GM12878 (cell line): ENCODE results near the gene NRP1. TPM values are rescaled to one million over a fixed set of nuclear protein-coding genes. Genes with fewer than 3 reads are reported as not detected.

ENCODE experiments used
- ATAC-seq: fragments of 200-7000 bp; cut with Tn5 transposase; 3 replicates; pipeline ENCODE4 v1.9.1; 2020; ENCODE audit warnings: mild to moderate bottlenecking, moderate library complexity
- BruUV-seq: library from RNA; stranded (reverse); fragments of 400-500 nt; replicated peaks from 2 replicates; lab custom pipeline; 2021; lab: Mats Ljungman, UMichigan
- CTCF ChIA-PET: fragments of 300-600 bp; sonication (Branson Sonifier 250); formaldehyde crosslinking; extraction: SDS; loops from one replicate; lab custom pipeline; 2021; ENCODE audit warnings: inconsistent platforms; lab: Yijun Ruan, JAX
- POLR2A ChIA-PET: fragments of 350-600 bp; formaldehyde crosslinking; extraction: SDS; loops from one replicate; lab custom pipeline; 2021; ENCODE audit warnings: inconsistent platforms; lab: Charles Lee
- RAD21 ChIA-PET: fragments of 300-600 bp; sonication (Branson Sonifier 250); formaldehyde crosslinking; loops from one replicate; lab custom pipeline; 2023; ENCODE audit warnings: antibody characterized with exemption; ENCODE audit not compliant: unreplicated experiment; lab: Charles Lee
- SMC1A ChIA-PET: fragments of 300-600 bp; sonication (Branson Sonifier 250); formaldehyde crosslinking; loops from one replicate; lab custom pipeline; 2023; ENCODE audit not compliant: unreplicated experiment, uncharacterized antibody; lab: Charles Lee
- DNase-seq: peaks from one replicate; pipeline ENCODE4 v3.0.0-alpha.2; 2011; ENCODE audit warnings: low read depth, low spot score
- FAIRE-seq: peaks from 3 replicates; lab custom pipeline; 2011; peaks lifted over from hg19 to GRCh38; lab: Jason Lieb, UNC
- H2AFZ ChIP-seq: 2 replicates; pipeline ENCODE4 v1.6.0; 2011; ENCODE audit warnings: low read depth, low read length, control low read depth; ENCODE audit not compliant: control insufficient read depth
- H3K27ac ChIP-seq: 2 replicates; pipeline ENCODE4 v1.5.1; 2011; ENCODE audit warnings: control low read depth; ENCODE audit not compliant: control insufficient read depth, insufficient read depth
- H3K27me3 ChIP-seq, 2 experiments: replicated peaks in 1 of 2; 2 replicates each; pipeline versions ENCODE4 v1.6.0 to v1.6.1; 2011; ENCODE audit warnings: low read length in 1 of 2; ENCODE audit not compliant: control insufficient read depth in 2 of 2, insufficient read depth in 2 of 2
- H3K36me3 ChIP-seq, 2 experiments: 2 replicates each; pipeline ENCODE4 v1.5.1; 2011; ENCODE audit warnings: low read length in 1 of 2; ENCODE audit not compliant: control insufficient read depth in 2 of 2, insufficient read depth in 2 of 2
- H3K4me1 ChIP-seq: 2 replicates; pipeline ENCODE4 v1.6.1; 2011; ENCODE audit warnings: mild to moderate bottlenecking, low read length, moderate library complexity, mixed read lengths; ENCODE audit not compliant: control insufficient read depth, insufficient read depth
- H3K4me2 ChIP-seq: 2 replicates; pipeline ENCODE4 v1.6.0; 2011; ENCODE audit warnings: control low read depth; ENCODE audit not compliant: control insufficient read depth, insufficient read depth
- H3K4me3 ChIP-seq: fragments of 200-600 bp; sonication (generic); 2 replicates; pipeline ENCODE4 v1.5.1; 2016
- H3K79me2 ChIP-seq: 2 replicates; pipeline ENCODE4 v1.6.0; 2011; ENCODE audit warnings: low read length; ENCODE audit not compliant: control insufficient read depth, insufficient read depth
- H3K9ac ChIP-seq: 2 replicates; pipeline ENCODE4 v1.8.0; 2011; ENCODE audit warnings: low read length, control low read depth, mixed read lengths; ENCODE audit not compliant: control insufficient read depth, insufficient read depth
- H3K9me3 ChIP-seq: replicated peaks from 3 replicates; pipeline ENCODE4 v1.5.1; 2011; ENCODE audit warnings: mild to moderate bottlenecking, low read length; ENCODE audit not compliant: control insufficient read depth, insufficient read depth
- H4K20me1 ChIP-seq: 2 replicates; pipeline ENCODE4 v1.6.0; 2011; ENCODE audit not compliant: control insufficient read depth, insufficient read depth
- BMI1 ChIP-seq: fragments of 450-650 bp; IDR thresholded peaks from 2 replicates; pipeline ENCODE4 v1.6.1; 2016; ENCODE audit warnings: mild to moderate bottlenecking, moderate library complexity, borderline replicate concordance
- CHD1 ChIP-seq: IDR thresholded peaks from 2 replicates; pipeline ENCODE4 v1.6.1; 2012; ENCODE audit warnings: low read depth, low read length, improper control_type of control experiment
- DPF2 ChIP-seq: fragments of 450-650 bp; IDR thresholded peaks from 2 replicates; pipeline ENCODE4 v1.6.1; 2017; ENCODE audit warnings: mild to moderate bottlenecking
- E2F4 ChIP-seq: IDR thresholded peaks from 2 replicates; pipeline ENCODE4 v1.6.1; 2012; ENCODE audit warnings: low read depth, low read length, improper control_type of control experiment
- ELK1 ChIP-seq: IDR thresholded peaks from 2 replicates; pipeline ENCODE4 v1.6.1; 2012; ENCODE audit warnings: low read depth, low read length, improper control_type of control experiment
- GATAD2B ChIP-seq: fragments of 450-650 bp; conservative IDR thresholded peaks from 2 replicates; pipeline ENCODE4 v1.6.1; 2017; ENCODE audit warnings: low read depth, mild to moderate bottlenecking, moderate library complexity
- NR2C2 ChIP-seq: IDR thresholded peaks from 2 replicates; pipeline ENCODE4 v1.6.1; 2011; ENCODE audit warnings: borderline replicate concordance, low read depth; ENCODE audit not compliant: control insufficient read depth, insufficient read length
- NR2F1 ChIP-seq: fragments of 450-650 bp; conservative IDR thresholded peaks from 2 replicates; pipeline ENCODE4 v1.6.1; 2017; ENCODE audit warnings: mild to moderate bottlenecking
- POLR2AphosphoS2 ChIP-seq: IDR thresholded peaks from 2 replicates; pipeline ENCODE4 v1.6.1; 2011; ENCODE audit warnings: low read depth, mild to moderate bottlenecking, low read length, improper control_type of control experiment, moderate library complexity
- SMARCA5 ChIP-seq: fragments of 450-650 bp; IDR thresholded peaks from 2 replicates; pipeline ENCODE4 v1.6.1; 2017; ENCODE audit warnings: mild to moderate bottlenecking
- SUPT20H ChIP-seq: IDR thresholded peaks from 2 replicates; pipeline ENCODE4 v1.6.1; 2011; ENCODE audit warnings: low read depth, mild to moderate bottlenecking, low read length, moderate library complexity, borderline replicate concordance; ENCODE audit not compliant: control insufficient read depth
- TAF1 ChIP-seq: IDR thresholded peaks from 2 replicates; pipeline ENCODE4 v1.6.1; 2011; ENCODE audit warnings: mild to moderate bottlenecking, low read depth, low read length, borderline replicate concordance
- ZBED1 ChIP-seq: IDR thresholded peaks from 2 replicates; pipeline ENCODE4 v1.6.1; 2016; ENCODE audit warnings: borderline replicate concordance
- WGBS: methylation state at CpG from one replicate; pipeline ENCODE4 v1.1.6; 2016; ENCODE audit warnings: low lambda C conversion rate; ENCODE audit not compliant: insufficient replicate concordance, insufficient coverage; ENCODE audit errors: missing lambda C conversion rate; 5-methylcytosine and 5-hydroxymethylcytosine counted together
- in situ Hi-C: fragments of 300-500 bp; cut with MboI; formaldehyde crosslinking; loops from 9 replicates; pipeline ENCODE4 v1.14.3; 2018; ENCODE audit warnings: mixed read lengths
- intact Hi-C: fragments of 100-400 bp; cut with micrococcal nuclease; formaldehyde crosslinking; loops from one replicate; pipeline ENCODE4 v1.14.2; 2022; ENCODE audit not compliant: unreplicated experiment
- polyA plus RNA-seq, 11 experiments: library from polyadenylated mRNA; depleted of rRNA in 4 of 11; unstranded in 6 of 11; stranded (reverse) in 5 of 11; fragments of >200 nt; fragmentation: Nextera tagmentation in 4 of 11; fragmentation: Illumina TruSeq in 1 of 11; extraction: Ambion mirVana in 4 of 11; extraction: Trizol in 1 of 11; gene quantifications; 1 replicate in 1 of 11; 2 replicates in 10 of 11; pipeline versions ENCODE4 v1.2.1 to v1.2.3, GENCODE V29; 2011 to 2016; ENCODE audit warnings: inconsistent platforms in 2 of 11, missing spikeins in 2 of 11, low read depth in 1 of 11
- total RNA-seq, 4 experiments: library from RNA; depleted of rRNA in 3 of 4; stranded (reverse); fragments of >200 nt in 3 of 4; fragmentation: Illumina TruSeq in 1 of 4; extraction: Trizol in 1 of 4; gene quantifications; 2 replicates each; pipeline versions ENCODE4 v1.2.1 to v1.2.3, GENCODE V29; 2013 to 2021

NRP1 gene
- total and polyA plus RNA-seq, 10 of the 15 experiments (the other 5 are each of a cell fraction or from before 2014, with no cell fraction given): 0.11 to 12.1 (median 0.52) TPM

DNA sequence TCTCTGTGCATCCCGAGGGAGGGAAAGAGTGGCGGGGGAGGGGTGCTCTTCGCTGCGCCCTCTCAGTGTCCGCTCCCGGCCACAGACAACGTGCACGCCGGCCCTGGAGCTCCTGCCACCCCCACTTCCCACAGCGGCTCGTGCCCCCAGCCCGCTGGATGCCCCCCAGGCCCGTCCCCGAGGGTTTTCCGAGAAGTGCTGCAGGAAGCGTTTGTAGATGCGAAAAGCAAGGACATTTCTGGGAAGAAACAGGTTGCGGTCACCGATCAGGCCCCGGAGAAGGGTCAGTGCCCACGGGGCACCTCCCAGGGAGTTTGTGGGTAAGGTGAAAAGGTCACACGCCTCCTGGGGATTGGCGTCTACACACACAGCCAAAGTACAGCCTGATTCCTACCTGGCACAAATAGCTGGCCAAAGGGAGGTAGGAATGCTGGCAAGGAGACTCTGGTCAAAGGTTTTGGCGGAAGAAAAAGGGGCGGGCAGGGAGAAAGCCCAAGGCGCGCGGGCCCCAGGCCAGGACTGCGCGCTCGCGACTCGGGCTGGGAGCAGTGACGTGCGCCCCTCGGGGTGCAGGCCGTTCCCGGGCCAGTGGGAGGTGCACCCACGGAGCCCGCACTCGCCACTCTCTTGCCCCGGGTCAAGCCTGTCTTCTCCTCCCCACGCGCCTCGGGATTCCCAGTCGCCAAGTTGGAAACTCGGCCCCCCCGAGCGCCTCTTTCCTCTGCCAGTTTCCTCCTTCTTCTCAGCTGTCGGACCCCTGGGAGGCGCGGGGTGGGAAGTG lies 1.5 kb upstream of the NRP1 start:
- Histone ChIP-seq H3K9me3 (no peaks in the 10 kb centered on the region), H3K4me1 (no peaks in the 10 kb centered on the region), H3K27me3 (peaks cover 7 to 8% of the 10 kb centered on the region in 2 experiments), H3K4me3 (no peak overlapping the region), H3K79me2 (no peaks in the 10 kb centered on the region), H3K36me3 (no peaks in the 10 kb centered on the region), H2AFZ (no peak overlapping the region), H4K20me1 (no peaks in the 10 kb centered on the region), H3K27ac (no peak overlapping the region), H3K9ac (no peak overlapping the region), H3K4me2 (no peak overlapping the region)
- ATAC-seq (no peak), DNase-seq (no peak), FAIRE-seq (no peak)
- in situ Hi-C loops (loop anchor here (10.0 kb wide), 1 partner anchor 1189 kb away; no protein-coding TSS in a partner anchor), intact Hi-C loops (loop anchor here (10.0 kb wide), 1 partner anchor 309 kb away; no protein-coding TSS in a partner anchor)
- ChIA-PET SMC1A (interaction anchor here (1.3 kb wide), 1 partner anchor 134 kb away, joined by 3 read pairs; no protein-coding TSS in a partner anchor), CTCF (interaction anchor here (1.3 kb wide), 1 partner anchor 221 kb away, joined by 3 read pairs; no protein-coding TSS in a partner anchor), POLR2A (no interaction called here), RAD21 (interaction anchor here (1.5 kb wide), 2 partner anchors 40 to 1302 kb away, joined by 4 to 7 read pairs; no protein-coding TSS in a partner anchor)
- 29% methylated on average over 46 of the region's 52 CpGs for WGBS
- TF ChIP-seq NR2F1 (0 out of 2 replicates have a peak, but pooled peaks have one; percentile 25), ELK1 (no peak), ZBED1 (no peak)
- BruUV-seq: no TSS peak

GRCh38 chr10:33335551-33335800 lies 1.0 kb upstream of the NRP1 start:
- 18% methylated on average over 19 of the region's 21 CpGs for WGBS
- POLR2A ChIA-PET: no interaction called here
- ATAC-seq (no peak), DNase-seq (no peak), FAIRE-seq (no peak)
- no TSS peak for BruUV-seq
- in situ Hi-C loops (loop anchor here (10.0 kb wide), 1 partner anchor 1189 kb away; no protein-coding TSS in a partner anchor), intact Hi-C loops (loop anchor here (10.0 kb wide), 1 partner anchor 309 kb away; no protein-coding TSS in a partner anchor)
- Histone ChIP-seq H2AFZ (no peak overlapping the region), H3K4me3 (no peak overlapping the region), H4K20me1 (no peaks in the 10 kb centered on the region), H3K9me3 (no peaks in the 10 kb centered on the region), H3K4me1 (no peaks in the 10 kb centered on the region), H3K27me3 (peaks cover 6 to 7% of the 10 kb centered on the region in 2 experiments), H3K36me3 (no peaks in the 10 kb centered on the region), H3K79me2 (no peaks in the 10 kb centered on the region), H3K9ac (no peak overlapping the region), H3K27ac (no peak overlapping the region), H3K4me2 (no peak overlapping the region)
- SMC1A ChIA-PET: interaction anchor here (1.2 to 5.7 kb wide), 5 partner anchors 135 to 1302 kb away, joined by 3 to 52 read pairs (median 12); no protein-coding TSS in a partner anchor
- RAD21 ChIA-PET: interaction anchor here (1.0 to 1.5 kb wide), 3 partner anchors 41 to 1303 kb away, joined by 4 to 7 read pairs (median 4); no protein-coding TSS in a partner anchor
- CTCF ChIA-PET: interaction anchor here (1.3 to 5.6 kb wide), 2 partner anchors 222 to 1303 kb away, joined by 3 to 81 read pairs; no protein-coding TSS in a partner anchor
- no peak for TF ChIP-seq DPF2
- TF ChIP-seq CHD1: no peak
- TF ChIP-seq E2F4: no peak
- no peak for TF ChIP-seq POLR2AphosphoS2
- TF ChIP-seq GATAD2B: no peak
- TF ChIP-seq SUPT20H: no peak
- no peak for TF ChIP-seq TAF1
- no peak for TF ChIP-seq BMI1
- no peak for TF ChIP-seq SMARCA5
- TF ChIP-seq NR2C2: no peak
